ENCODE data around the gene MYH7.
"Not testable (repeated sequence)": the region's sequence is repeated elsewhere in the genome, so short reads cannot be mapped to it uniquely, and the experiment has no call there.

Gene MYH7

DNA sequence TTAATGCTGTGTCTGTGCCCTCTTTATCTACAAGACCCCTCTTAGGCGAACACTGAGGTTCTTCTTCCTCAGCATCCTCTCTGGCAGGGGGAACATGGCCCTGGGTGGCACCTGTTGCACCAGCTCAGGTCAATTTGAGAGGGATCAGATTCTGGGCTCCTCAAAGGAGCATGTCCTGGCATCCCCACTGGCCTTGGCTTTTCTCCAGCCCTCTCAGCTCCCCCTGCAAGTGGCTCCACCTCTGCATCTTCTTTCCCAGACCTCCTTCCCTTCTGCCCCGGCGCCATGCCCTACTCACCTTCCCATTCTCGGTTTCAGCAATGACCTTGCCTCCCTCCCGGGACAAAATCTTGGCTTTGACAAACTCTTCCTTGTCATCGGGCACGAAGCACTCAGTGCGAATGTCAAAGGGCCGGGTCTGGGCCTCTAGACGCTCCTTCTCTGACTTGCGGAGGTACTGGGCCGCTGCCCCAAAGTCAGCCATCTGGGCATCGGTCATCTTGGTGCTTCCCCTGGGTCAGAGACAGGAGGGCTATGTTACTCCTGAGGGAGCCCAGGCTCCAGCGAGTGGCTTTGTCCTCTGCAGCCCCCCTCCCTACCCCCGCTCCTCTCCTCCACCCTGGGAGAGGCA, 28.6 kb downstream of the MYH7 start:
- DNase-seq: no peak

DNA sequence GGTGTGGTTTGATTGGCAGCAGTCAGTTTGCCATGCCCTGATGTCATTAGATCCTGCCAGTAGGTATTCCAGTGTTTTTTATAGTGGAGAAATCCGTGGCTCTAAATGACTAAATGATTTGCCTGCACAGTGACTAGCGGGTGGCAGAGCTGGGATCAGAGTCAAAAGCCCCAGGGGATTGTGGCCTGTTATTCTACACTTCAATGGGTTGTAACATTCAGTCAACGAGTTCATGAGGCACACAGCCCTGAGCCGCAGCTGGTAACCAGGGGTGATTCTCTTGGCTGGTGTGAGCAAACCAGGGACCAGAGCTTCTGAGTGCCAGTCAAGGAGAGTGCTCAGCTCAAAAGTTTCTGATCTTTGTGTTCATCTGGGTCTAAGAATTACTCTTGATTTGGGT, 29.2 kb downstream of the MYH7 start:
- no peak for DNase-seq

DNA sequence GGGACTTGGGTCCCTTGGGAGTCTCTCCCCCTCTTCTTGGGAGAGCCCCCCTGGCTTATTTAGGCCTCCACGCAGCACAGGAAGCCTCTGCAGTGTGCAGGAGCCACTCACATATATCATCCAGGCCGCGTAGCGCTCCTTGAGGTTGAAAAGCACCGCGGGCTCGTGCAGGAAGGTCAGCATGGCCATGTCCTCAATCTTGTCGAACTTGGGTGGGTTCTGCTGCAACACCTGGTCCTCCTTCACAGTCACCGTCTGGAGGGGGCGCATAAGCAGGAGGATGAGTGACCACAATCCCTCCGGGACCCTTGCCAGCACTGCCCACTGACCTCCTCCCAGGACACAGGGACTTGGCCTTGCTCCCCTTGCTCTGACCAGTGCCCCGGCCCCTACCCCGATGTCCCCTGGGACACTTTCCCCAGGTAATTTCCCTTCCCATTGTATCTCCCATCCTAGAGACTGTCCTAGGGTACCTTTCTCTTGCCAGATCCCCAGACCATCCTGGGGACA, 29.9 kb downstream of the MYH7 start:
- no peak for DNase-seq

DNA sequence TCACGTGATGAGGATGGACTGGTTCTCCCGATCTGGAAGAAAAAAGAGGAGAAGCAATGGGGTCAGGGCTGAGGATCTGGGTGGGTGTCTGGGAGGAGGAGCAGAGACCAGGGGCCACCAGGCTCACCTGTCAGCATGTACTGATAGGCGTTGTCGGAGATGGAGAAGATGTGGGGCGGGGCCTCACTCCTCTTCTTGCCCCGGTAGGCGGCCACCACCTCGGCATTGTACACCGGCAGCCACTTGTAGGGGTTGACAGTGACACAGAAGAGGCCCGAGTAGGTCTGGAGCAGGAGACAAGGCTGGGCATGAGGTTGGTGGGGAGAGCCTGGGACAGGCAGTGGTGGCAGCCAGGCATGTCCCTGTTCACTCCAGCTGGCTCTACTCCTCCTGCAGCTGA, 30.4 kb downstream of the MYH7 start:
- no peak for DNase-seq

DNA sequence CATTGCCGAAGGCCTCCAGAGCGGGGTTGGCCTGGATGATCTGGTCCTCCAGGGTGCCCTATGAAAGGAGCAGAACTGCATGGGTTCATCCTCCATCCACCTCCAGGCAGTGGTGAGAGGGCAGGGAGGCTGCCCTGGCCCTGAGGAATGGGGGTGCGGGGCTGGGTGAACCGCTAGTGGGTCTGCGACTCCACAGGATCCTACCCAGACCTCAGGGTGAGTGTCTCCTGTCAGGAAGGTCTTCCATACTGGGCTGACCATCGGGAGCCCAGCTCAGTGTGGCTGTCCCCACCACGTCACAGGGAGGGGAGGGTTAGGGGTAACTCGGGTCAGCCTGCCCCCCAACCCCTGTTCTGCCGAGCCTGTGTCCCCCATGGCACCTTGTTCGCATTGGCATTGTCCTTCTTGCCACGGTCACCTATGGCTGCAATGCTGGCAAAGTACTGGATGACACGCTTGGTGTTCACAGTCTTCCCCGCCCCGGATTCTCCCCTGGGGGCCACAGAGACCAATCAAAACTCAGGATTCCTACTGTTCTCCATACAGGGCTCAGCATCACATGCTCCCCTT, 31.0 kb downstream of the MYH7 start:
- DNase-seq: no peak

DNA sequence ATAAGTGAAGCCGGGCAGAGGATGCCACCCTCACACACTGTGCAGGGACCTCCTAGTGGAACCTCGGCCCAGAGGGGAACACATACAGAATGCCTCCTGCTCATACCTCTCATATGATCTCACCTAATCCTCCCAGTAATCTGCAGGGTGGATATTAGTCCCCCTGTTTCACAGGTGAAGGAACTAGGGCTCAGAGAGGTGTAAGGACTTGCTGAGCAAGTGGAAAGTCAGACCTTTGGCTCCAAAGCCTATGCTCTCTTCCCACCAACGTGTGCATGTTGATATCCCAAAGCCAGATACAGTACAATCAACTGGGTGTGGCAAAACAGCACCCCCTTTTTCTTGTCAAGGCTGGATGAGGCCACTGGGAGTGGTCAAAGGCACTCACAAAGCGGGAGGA, 31.6 kb downstream of the MYH7 start:
- DNase-seq: no peak

DNA sequence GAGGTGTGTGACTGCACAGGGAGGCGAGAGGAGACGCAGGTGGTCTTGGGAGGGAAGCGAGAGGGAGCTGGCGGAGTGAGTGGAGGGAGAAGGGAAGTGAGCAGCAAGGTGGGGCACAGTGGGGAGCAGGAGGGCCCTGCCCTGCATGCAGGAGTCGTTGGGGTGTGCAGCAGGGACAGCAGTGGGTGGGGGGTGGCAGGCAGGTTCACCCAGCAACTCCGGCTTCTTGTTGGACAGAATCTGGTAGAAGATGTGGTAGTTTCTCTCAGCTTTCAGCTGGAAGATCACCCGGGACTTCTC, 32.4 kb downstream of the MYH7 start:
- no peak for DNase-seq

DNA sequence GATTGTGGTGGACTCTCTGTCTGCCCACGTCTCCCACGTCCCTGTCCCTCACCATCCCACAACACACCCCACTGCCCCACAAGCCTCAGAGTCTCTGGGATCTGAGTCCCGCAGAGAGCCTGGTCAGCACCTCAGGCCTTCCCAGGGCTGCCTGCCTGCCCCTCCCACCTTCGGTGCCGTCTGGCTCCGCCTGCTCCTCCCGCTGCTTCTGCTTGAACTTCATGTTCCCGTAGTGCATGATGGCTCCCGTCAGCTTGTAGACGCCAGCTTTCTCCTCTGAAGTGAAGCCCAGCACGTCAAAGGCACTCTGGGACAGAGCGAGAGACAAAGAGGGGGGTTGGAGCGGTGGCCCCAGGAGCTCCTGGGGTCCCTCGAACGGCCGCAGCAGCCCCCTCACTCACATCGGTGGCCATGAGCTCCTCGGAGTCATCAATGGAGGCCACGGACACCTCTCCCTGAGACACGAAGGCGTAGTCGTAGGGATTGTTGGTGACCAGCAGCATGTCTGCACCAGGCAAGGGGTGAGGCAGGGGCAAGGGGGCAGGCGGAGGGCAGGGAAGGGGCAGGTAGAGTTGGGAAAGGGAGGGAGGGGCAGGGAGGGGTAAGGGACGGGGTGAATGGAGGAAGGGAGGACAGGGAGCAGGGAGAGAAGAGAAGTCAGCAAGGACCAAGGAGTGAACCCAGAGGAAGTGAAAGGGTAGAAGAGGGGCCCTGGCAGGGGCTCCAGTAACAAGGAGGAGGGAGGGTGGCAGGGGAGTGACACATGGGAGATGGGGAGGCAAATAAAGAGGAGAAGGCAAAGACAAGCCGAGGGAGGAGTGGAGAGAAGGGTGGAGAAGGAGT, 32.9 kb downstream of the MYH7 start:
- DNase-seq: no peak

DNA sequence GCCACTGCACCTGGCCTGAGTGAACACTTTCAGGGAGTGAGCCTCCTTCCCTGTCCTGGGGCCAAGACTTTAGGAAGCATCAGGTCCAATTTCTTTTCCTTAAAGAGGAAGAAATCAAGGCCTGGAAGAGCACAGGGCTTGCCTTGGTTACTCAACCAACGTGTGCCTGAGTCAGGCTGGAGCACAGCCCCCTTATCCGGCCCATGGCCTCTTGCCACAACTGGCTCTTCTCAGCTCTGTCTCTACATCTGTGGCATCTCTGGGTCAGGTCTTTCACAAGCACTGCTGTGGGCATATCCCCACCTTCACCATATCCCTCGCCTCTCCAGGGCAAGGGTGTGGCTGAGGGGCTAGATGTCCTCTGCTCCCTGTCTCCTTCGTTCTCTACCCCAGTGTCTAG, 34.2 kb downstream of the MYH7 start:
- DNase-seq: no peak

DNA sequence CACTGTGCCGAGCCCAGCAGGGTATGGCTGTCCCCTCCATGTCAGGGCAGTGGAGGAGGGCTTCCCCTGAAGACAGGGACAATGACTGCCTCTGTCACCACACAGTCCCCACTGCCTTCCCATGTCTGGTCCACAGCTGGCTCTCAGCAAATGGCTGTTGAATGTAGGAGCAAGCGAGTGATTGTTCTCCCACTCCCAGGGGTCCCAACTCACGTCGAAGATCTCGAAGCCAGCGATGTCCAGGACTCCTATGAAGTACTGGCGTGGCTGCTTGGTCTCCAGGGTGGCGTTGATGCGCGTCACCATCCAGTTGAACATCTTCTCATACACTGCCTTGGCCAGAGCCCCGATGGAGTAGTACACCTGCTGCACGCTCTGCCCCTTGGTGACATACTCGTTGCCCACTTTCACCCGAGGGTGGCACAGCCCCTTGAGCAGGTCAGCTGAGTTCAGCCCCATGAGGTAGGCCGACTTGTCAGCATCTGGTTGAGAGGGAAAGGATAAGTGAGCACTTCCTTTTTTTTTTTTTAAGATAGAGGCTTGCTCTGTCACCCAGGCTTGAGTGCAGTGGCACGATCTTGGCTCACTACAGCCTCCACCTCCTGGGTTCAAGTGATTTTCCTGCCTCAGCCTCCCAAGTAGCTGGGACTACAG, 34.8 kb downstream of the MYH7 start:
- DNase-seq: not testable (repeated sequence)

DNA sequence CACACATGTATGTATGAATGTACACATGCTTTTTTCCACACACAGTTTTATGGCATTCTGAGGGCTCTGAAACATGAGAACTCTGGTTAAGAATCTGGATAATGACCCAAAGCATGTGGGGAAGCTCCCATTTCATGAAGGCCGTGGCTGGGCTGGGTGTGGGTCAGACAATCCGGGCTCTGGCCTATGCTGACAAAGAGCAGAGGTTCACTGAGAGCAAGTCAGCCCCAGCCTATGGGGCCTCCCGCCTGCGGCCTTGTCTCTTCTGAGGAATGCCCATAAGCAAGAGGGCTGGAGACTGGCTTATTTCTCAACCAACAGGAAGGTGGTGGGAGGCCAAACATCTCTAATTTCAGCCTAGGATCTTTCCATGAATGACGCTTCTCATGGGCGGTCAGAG, 35.9 kb downstream of the MYH7 start:
- no peak for DNase-seq

DNA sequence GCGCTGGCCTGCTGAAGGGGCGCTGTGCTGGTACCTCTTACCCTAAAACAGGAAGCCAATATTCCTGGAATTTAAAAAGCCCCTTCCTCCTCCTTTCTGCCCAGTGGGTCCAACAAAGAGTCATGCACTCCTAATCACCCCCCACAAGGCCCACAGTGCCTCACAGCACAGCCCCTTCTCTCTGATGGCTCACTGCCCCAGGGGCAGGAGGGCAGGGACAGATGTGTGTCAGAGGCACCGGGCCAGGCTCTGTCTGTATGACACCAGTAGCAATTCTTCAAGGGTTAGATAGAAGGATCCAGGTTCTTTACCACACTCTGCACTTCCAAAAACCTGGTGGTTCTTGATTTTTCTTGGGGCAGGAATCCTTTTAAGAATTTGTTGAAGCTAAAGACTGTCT, 36.3 kb downstream of the MYH7 start:
- no peak for DNase-seq

DNA sequence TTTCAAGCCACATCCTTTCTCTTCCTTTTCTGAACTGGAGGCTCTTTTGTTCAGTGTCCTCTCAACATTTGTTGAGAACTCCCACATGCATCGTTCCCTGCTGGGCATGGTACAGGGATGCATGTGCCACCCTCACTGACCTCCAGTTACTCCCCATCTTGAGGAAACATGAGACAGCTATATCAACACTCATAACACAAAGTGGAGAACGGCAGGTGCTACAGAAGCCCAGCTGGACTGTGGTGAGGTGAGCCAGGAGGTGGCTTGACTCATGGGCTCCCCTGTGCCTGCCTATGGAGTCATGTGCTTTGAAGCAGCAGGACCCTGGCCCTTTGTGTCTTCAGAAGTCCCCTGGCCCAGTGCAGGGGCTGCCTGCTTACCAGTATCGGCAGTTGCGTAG, 37.1 kb downstream of the MYH7 start:
- DNase-seq: no peak

DNA sequence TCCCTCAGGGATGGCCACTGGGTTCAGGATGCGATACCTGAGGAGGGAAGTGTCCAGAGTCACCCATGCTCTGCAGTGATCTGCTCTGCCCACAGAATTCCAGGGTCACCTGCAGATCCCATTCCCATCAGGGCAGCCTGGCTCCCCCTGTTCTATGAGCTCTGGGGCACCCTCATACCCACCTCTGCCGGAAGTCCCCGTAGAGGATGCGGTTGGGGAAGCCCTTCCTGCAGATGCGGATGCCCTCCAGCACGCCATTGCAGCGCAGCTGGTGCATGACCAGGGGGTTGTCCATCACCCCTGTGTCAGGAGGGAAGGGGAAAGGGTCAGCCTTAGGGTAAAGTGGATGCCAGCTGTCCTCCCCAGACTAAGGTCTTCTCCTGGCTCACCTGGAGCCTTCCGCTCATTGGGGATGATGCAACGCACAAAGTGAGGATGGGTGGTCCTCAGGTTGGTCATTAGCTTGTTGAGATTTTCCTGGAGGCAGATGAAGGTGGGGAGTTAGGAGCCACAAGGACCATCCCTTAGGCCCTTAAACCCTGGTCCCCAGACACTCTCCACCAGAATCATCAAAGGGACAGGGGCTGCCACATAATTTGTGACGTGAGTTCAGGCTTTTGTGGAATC, 38.6 kb downstream of the MYH7 start:
- DNase-seq: no peak

DNA sequence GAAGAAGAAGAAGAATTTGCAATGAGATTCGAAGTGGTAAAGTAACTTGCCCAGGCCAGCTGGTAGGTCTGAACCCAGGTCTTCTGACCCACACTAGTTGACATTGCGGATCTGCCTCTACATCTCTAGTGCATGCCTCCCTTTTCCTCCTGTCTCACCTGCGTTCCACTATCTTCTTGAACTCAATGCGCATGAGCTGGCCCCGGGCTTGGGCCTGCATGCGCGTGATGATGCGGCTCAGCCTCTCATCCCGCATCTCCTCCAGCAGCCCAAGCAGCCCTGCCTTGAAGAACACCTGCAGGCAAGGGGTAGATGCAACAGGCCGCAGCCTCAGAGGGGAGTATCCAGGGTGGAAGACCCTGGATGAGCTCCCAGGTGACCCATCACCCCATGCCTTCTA, 39.3 kb downstream of the MYH7 start:
- no peak for DNase-seq

DNA sequence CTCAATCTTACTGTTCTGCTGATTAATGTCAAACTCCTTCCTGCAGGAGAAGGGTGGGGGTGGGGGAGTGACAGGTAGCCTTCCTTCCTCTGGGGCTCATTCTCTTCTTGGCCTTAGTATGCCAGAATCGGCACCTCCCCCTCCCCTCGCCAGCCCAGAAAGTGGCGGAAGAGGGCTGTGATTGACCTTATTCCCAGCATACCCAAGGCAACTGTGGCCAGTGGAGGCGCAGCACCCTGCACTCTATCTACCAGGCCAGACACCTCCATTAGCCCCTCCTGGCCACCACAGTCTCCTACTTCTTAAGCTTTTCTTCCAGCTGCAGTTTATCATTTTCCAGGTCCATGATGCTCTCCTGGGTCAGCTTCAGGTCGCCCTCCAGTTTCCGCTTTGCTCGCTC, 42.8 kb downstream of the MYH7 start:
- DNase-seq: no peak

DNA sequence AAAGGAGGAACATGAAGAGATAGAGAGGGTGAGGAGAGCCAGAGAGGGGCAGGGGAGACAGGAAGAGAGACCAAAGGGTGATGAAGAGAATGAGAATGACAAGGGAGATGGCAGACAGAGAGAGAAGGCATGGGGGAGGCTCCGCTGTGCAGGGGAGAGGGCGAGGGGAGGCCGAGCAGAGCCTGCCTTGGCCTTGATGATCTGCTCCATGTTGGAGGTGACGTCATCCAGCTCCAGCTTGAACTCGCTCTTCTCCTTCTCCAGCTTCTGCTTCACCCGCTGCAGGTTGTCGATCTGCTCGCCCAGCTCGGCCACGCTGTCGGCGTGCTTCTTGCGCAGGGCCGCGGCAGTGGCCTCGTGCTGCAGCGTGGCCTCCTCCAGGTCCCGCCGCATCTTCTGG, 45.6 kb downstream of the MYH7 start:
- DNase-seq: not testable (repeated sequence)

DNA sequence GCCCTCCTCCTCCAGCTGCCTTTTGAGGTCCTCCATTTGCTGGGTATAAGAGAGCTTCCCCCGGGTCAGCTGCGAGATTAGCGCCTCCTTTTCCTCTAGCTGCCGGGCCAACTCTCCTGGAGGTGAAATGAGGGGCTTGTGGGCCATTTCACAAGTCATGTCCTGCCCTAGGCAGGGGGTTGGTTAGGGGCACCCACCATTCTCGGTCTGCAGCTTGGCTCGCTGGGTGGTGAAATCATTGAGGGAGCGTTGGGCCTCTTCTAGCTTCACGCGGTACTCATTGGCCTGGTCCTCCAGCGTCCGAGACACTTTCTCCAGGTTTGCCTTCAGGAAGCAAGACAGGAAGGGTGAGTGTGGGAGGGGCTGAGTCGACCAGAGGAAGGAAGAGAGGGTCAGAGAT, 46.1 kb downstream of the MYH7 start:
- DNase-seq: no peak

DNA sequence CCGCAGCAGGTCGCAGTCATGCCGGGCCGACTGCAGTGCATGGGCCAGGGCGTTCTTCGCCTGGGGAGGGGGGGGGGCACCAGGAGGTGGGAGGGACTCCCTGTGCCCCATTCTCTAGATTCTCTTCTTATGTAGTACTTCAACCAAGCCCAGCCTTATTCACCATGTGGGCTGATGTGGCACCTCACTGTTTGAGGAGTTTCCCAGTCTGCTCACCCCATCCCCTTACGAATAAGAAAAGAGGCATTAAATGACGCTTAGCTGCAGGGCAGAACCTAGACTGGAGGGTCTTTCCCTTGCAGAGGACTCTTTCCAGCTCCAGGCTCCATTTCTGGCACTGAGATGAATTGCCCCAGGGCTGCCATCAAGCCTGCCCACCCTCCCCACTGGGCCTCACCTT, 46.5 kb downstream of the MYH7 start:
- no peak for DNase-seq

DNA sequence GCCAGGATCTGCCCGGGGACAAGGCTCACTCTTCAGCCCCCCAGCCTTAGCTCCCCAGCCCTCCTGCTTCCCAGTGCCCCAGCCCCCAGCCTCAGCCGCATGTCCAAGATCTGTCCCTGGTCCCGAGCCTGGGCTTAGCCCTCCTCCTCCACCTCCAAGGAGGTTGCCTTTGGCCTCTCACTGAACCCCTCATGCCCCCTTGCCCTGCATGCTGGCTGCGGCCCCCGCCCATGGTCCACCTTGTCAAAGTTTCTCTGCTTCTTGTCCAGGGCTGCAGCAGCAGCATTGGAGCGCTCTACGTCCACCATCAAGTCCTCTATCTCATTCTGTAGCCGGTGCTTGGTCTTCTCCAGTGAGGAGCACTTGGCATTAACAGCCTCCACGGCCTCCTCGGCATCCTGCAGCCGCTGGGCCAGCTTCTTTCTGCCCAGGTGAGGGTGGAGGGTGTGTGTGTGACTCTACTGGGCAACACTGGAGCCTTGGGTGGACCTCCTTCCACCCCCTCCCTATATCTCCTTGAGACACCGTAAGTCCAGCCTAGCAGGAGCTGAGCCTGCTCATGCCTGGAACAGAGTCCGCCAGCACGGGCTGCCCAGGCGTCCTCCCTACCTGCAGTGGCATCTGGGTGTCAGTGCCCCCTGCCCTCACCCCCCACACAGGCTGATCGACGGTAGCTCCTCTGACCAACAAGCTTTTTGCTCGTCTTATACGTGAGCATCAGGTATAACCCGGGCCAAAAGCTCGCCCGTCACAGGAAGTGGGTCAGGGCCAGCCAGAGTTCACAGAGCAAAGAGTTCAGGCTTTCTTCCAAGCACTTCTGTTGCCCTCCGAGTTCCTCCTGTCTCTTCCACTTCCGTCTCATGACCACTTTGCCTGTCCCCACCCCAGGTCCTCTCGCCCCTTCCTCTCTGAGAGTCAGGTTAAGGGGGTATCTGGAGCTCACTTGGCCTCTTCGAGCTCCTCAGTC, 47.3 kb downstream of the MYH7 start:
- DNase-seq: no peak

DNA sequence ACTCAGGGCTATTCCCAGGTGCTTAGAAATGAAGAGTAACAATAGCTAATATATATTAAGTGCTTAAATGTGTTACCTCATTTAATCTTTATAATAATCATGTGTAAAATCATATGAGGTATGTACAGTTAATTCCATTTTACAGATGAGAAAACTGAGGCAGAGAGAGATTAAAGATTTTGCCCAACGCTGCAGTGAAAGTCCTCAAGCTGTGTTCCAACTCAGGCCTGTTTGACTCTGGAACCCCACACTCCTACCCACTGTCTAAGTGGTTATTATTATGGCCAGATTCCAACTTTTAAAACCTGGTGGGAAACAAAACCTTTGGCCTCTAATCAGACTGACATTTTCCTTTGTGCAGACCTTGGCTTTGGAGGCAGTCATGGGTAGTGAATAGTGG, 48.5 kb downstream of the MYH7 start:
- no peak for DNase-seq

DNA sequence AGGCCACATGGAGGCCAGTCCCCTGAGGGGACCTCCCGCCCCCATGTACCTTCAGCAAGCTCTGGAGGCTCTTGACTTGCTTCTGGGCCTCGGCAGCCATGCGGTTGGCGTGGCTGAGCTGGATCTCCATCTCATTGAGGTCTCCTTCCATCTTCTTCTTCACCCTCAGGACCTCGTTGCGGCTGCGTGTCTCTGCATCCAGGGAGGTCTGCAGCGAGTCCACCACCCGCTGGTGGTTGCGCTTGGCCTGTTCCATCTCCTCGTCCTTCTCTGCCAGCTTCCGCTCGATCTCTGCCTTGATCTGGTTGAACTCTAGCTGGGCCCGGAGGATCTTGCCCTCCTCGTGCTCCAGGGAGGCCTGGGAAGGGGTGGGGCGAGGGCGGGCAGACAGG, 49.2 kb downstream of the MYH7 start:
- not testable (repeated sequence) for DNase-seq
